HT1080 (cell line): Measurements from ENCODE around the gene ADAMTS15. TPM values are rescaled to one million over a fixed set of nuclear protein-coding genes. Genes with fewer than 3 reads are reported as not detected.

Source experiments
- DNase-seq: peaks from one replicate; pipeline ENCODE4 v3.0.0-alpha.2; 2015; ENCODE audit warnings: low read depth
- total RNA-seq: library from RNA; depleted of rRNA; stranded (reverse); fragments of >200 nt; shearing (Covaris generic); gene quantifications from 2 replicates; pipeline ENCODE4 v1.2.3, GENCODE V29; 2014

Gene ADAMTS15
- total RNA-seq, 1 experiment from 2014 or later, result 0.08 TPM

DNA sequence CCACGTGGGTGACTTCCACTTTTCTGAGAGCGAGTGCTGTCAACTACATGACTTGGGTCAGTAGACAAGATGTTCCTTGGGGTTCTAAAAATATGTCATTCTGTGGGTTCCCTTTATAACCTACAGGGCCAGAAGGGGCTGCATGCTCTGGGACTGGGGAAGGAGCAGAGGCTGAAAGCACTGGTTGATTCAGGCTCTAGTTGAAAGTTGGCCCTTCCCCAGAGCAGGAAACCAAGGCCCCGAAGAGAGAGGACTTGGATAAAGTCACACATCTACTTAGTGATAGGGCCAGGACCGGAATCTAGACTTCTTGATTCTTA lies 9.9 kb downstream of the ADAMTS15 start:
- DNase-seq, result no peak

DNA sequence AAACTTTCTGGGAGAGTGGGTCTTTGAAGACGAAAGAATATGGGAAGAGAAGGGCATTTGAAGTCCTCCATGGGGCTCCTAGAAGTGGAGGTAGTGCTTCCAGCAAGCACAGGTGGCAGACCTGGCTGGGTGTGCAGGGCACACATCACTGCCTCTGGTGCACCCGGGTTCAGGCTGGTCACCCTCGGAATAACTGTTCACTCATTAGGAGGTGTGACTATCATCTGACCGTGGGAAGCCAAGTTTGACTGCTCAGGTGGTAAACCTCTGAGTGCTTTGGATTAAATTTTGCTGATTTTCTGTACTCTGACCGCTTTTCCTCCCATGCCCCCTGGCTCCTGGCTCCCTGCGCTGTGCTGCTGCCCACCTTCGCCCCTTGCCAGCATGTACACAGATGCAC lies 11.1 kb downstream of the ADAMTS15 start:
- no peak for DNase-seq

DNA sequence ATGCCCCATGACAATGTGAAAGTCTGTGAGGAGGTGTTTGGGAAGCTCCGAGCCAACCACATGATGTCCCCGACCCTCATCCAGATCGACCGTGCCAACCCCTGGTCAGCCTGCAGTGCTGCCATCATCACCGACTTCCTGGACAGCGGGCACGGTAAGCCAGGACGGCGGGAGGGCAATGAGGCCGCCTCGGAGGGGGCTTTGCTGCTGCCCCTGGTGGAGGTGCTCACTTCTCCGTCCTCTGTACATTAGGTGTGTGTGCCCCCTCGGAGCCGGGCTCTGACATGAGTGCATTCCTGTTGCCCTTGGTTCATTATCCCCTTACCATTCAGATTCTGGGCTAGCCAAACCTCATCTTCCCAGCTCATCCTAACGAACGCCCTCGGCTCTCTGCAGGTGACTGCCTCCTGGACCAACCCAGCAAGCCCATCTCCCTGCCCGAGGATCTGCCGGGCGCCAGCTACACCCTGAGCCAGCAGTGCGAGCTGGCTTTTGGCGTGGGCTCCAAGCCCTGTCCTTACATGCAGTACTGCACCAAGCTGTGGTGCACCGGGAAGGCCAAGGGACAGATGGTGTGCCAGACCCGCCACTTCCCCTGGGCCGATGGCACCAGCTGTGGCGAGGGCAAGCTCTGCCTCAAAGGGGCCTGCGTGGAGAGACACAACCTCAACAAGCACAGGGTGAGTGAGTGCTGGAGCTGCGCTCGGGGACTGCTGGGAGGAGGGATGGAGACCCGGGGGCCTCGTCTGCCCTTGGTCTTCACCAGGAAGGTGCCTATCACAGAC lies 13.8 kb downstream of the ADAMTS15 start:
- DNase-seq, result no peak

DNA sequence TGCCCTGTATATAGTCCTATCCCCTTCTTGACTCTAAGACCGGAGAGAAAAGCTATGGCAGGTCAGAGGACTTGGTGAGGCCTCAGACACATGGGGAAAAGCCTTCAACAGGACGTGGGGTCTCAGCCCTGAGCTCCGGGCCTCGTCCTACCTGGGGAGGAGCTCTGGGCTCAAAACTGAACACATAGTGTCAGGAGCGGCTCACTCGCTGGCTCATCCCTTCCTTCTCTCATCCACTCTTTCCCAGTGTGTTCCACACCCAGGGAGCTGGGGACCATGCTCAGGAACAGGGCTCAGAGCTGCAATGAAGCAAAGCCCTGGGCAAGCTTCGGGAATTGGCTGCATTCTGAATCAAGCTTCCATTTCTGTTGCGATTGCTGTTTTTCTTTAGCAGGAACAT lies 14.5 kb downstream of the ADAMTS15 start:
- no peak for DNase-seq

DNA sequence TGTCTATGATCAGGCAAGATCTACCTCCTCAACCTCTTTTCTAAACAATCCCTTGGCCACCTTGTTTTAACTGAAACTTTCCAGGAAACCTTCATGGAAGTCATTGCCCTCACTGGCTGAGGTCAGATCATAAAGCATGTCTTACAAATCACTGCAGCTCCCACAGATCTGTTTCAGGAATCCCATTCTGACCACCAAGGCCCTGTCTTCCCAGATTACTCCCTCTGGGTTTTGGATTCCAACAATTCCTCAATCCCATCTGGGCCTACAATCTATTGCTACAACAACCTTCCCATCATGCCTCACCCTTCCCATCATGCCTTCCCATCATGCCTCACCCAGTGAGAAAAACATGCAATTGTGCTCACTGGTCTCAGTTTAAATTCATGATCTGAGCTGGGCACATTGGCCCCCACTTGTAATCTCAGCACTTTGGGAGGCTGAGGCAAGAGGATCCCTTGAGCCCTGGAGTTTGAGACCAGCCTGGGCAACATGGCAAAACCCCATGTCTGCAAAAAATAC lies 15.9 kb downstream of the ADAMTS15 start:
- no peak for DNase-seq

DNA sequence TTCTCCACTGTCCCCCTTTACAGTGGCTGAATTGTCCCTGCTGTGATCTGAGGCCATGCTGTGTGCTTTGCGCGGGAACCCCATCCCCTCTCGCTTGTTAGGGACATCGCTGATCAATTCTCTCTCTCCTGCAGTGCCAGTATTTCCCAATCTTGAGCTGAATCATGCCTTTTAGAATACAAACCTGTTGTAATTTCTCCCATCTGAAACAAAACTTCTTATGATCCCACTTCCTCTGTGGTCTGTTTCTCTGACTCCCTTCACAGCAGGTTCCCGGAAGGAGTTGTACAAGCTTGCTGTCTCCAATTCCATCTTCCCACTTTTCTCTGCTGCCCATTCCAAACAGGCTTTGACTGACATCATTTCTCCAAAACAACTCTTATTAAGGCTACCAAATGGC lies 16.8 kb downstream of the ADAMTS15 start:
- peak; percentile 68 for DNase-seq

DNA sequence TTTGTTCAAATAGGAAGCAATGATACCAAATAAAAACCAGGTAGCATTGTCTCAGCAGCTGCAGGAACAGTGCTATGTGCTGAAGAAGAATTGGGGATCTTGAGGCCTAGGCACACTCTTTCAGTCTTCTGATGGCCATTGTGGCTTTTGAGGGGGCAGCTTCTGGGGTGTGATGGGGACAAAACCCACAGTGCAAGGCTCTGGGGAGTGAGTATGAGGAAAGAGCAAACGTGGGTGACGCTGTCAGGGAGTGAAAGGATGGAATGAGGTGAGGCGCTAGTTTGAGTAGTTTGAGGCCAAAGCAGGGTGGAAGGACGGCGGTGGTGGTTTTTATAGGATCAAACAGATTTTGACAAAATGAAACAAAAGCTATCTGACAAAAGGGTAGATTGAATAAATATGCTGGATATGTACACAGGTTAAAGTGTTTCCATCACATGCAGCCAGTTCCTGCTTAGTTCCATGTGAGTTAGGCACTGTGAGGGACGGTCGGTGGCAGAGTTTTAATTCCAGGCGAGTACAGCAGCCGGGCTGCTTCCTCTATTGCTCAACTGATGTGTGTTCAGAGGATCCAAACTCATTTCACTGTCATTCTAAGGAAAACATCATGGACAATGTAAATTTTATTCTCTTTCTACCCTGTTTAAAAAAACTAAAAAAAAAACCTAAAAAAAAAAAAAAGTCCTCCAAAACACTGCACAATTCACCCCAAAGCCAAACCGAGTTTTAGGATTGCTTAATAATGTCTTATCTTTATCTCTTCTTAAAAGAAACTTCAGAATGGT lies 18.9 kb downstream of the ADAMTS15 start:
- no peak for DNase-seq

DNA sequence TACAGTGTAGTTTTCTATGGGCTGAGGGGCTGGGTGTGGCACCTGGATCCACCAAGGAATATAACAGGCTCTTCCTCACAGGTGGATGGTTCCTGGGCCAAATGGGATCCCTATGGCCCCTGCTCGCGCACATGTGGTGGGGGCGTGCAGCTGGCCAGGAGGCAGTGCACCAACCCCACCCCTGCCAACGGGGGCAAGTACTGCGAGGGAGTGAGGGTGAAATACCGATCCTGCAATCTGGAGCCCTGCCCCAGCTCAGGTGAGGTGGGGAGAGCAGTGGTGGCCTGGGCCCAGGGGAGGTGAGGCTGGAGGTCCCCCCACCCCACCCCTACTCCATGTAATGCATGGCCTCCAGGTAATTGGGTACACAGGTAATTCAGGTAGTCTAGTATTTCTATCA lies 20.7 kb downstream of the ADAMTS15 start:
- no peak for DNase-seq

DNA sequence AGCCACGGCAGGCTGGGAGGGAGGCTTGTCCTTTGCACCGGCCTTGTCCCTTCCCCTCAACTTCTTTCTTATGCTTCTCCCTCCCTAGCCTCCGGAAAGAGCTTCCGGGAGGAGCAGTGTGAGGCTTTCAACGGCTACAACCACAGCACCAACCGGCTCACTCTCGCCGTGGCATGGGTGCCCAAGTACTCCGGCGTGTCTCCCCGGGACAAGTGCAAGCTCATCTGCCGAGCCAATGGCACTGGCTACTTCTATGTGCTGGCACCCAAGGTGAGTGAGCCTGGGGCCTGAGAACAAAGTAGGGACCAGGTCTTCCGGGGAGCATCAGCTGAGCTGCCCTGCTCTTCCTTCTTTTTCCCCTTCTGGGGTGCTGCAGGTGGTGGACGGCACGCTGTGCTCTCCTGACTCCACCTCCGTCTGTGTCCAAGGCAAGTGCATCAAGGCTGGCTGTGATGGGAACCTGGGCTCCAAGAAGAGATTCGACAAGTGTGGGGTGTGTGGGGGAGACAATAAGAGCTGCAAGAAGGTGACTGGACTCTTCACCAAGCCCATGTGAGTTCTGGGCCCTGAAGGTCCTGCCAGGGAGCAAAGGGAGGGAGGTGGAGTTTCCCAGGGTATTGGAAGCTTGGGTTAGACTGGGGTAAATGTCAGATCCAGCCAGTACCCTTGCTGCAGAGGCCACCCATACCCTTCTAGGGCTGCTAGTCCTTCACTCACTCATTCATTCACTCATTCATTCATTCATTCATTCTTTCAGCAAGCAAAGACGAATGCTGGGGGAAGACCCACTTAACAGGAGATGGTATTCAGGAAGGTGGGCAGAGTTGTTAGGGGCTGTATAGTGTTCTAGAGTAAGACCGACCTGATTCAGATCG lies 22.6 kb downstream of the ADAMTS15 start:
- no peak for DNase-seq

DNA sequence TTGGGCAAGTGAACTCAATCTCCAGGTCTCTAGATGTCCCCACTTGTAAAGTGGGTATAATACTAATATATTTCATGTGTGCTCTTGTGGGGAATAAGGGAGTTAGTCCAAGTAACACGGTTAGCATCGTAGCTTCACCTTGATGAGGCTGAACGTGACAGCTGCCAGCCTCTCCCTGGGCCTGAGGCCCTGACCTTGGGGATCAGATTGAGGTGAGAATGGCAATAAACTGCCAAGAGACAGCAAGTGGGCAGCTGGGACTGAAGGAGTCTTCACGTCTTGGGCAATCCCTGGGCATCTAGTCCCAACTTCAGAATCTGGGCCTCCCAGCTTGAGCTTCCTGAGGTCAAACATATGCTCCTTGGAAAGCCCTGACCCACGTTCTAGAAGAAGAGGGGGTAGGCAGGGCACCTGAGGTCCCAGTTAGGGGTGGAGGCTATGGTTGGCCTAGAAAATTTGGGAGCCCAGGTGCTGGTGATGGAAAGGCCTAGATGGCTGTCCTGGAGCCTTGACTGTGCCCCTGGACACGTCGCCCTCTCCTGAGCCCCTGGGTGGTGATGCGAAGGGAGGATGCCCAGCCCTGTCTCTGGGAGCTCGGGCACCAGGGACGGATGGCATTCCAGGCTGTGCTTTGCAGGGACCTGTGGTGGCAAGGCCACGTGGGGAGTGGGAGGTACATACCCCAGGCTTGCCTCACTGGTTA lies 23.4 kb downstream of the ADAMTS15 start:
- no peak for DNase-seq

DNA sequence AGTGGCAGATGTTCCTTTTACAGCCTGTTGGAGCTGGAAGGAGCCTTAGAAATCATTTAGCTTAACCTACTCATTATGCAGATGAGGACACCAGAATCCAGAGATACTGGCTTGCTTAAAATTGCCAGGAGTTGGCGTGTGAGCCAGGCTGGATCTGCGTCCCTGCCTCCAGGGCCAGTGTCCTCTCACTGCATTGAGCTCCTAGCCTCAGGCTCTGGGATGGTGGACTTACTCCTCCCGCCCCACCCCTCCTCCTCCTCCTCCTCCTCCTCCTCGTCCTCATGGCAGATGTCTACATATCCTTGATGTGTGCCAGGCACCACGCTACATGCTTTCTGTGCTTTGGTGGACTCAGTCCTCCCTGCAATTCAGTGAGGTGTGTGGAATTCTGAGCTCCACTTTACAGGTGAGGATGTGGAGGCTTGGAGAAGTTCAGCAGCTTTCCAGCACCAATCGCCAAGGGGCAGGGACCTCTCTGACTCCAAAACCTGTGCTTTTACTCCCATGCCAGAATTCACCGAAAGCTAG lies 24.1 kb downstream of the ADAMTS15 start:
- no peak for DNase-seq

DNA sequence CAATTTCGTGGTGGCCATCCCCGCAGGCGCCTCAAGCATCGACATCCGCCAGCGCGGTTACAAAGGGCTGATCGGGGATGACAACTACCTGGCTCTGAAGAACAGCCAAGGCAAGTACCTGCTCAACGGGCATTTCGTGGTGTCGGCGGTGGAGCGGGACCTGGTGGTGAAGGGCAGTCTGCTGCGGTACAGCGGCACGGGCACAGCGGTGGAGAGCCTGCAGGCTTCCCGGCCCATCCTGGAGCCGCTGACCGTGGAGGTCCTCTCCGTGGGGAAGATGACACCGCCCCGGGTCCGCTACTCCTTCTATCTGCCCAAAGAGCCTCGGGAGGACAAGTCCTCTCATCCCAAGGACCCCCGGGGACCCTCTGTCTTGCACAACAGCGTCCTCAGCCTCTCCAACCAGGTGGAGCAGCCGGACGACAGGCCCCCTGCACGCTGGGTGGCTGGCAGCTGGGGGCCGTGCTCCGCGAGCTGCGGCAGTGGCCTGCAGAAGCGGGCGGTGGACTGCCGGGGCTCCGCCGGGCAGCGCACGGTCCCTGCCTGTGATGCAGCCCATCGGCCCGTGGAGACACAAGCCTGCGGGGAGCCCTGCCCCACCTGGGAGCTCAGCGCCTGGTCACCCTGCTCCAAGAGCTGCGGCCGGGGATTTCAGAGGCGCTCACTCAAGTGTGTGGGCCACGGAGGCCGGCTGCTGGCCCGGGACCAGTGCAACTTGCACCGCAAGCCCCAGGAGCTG lies 24.8 kb downstream of the ADAMTS15 start:
- DNase-seq, result no peak

DNA sequence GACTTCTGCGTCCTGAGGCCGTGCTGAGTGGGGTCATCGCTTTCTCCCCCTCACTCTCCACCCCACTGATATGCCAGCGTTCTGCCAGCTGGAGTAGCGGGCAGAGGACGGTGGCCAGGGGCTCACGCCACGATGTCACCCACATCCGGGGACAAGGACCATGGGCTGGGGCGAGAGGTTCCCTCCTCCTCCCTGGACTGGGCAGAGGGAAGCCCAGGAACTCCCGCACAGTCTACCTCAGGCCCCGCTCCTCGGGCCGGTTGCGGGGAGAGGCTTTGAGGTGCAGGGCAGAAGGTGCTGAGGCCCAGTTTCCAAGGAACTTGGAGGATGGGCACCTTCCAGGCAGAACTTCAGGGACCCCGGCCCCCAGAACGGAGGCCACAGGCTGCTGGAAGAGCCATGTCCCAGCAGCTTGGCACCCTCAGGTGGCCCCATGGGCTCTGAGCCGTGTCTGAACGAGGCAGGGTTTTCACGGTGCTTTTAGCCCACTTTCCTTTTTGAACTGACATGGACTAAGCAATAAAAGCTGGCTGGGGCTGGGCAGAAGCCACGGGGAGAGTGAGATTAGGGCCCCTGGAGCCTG lies 25.4 kb downstream of the ADAMTS15 start:
- no peak for DNase-seq

DNA sequence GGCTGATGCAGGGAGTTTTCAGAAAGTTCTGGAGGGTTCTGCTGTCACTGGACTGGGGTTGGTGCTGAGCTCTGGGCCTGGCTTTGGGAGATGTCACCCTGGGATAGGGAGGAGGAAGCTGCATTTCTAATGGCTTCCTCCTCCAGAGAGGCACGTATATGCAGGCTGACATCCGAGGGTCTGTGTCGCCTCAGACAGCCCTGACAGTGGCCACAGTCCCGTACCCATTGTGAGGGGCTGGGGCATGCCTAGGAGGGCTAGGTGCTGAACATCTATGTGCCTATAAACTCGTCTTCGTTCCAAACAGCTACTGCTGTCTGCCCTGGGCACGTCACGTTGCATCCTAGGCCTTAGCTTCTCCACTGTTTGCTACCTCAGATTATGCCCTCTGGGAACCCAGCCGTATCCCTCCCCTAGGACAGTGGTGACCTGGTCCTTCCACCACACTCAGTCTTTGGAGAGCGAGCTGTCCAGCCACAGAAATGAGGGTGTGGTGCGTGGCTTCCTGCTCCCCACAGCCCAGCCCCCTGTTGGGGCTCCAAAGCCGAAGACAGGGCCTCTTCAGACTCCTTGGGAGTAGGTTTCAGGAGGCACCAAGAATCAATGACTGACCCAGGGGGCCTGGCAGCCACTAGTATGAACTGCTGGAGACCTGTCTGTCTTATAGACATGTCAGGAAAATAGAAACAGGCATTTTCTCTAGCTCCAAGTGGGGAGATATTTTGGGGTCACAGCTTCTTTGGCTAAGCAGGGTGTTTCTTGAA lies 26.4 kb downstream of the ADAMTS15 start:
- no peak for DNase-seq

DNA sequence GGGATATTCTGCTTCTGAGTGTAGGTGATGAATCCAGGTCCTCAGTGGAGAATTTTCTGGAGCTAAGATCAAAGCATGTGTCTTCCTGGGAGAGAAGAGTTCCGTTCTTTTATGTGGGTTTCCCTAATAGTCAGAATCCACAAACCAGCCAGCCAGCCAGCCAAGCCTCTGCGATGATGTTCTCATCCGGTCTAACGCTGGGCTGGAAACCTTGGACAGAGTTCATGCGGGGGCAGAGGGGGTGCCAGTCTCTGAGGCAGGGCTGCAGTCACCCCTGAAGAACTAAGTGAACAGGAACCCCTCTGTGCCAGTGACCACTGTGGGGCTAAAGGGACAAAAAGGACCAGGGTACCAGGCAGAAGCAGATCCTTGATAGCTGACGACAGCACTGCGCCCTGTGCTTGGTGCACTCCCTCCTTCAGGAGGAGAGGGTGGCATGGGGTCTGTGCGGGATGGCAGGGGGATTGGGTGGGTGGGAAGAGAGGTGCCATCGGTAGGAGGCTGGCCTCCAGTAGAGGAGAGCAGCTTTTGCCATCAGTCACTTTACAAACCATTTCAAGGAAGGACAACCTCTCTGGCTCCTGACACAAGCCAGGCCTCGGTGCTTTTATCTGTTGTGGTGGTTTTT lies 27.1 kb downstream of the ADAMTS15 start:
- DNase-seq, result no peak

DNA sequence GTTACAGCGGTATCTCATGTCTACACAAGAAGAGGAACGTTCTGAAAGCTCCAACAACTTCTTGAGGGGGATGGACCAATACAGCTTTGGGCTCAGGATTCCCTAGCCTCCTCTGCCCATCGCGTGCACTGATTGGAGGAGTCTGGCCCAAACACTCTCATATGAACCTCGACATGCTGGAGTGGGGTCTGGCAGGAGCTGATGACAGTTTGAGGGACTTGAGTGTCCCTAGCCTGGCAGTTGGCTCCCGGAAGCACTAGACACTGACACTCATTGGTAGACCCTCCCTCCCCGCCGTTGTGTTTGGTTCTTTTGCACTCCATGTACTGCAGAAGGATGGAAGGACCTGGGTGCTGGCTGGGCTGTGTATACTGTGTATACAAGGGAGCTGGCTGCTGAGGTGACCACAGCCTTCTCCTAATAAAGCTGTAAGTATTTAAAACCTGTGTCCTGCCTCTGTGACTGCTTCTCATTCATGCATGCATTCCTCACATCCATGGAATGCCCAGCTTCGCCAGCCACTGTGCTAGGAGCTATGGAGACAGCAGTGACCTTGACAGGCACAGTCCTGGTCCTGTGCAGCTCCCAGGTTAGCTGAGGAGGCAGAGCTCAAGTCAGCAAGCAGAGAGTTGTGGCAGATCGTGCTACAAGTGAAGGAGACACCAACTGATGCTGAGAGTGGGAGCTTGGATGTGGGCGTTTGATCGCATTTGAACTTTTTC lies 27.9 kb downstream of the ADAMTS15 start:
- DNase-seq, result no peak

DNA sequence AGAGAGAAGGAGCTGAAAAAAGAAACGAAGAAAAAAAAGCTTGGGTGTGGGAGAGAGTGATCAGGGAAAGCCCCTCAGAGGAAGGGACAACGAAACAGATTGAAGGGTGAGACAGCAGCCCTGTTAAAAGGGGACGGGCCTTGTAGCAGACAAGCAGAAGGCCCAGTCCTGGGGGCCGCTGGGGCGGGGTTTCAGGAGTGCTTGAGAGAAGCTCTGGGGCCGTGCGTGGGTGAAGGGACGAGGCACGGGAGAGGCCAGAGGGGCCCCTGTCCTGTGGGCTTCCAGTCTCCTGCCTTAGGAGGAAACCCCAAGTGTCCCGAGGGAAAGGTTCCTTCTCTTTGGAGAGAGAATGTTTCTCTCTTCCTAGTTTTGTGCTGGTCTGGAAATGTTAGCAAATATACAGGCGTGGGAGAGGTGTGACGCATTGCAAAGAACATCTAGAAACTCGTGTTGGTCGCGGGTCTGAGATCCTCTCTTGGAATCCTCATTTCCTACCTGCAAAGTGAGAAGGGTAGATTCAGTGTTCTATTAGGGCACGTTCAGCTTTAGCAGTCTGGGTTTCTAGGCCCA lies 28.6 kb downstream of the ADAMTS15 start:
- DNase-seq, result no peak
